ENCODE results near the gene TMEM135.

Gene TMEM135

GRCh38 chr11:87251560-87251959 lies 213.8 kb downstream of the TMEM135 start:
- TF ChIP-seq NFIC (IDR thresholded peaks at IDR 0.05) (no peak), TEAD4 (IDR thresholded peaks at IDR 0.05) (no peak), EGR1 (IDR thresholded peaks at IDR 0.05) (no peak)

GRCh38 chr11:87252869-87253268 lies 215.1 kb downstream of the TMEM135 start:
- TF ChIP-seq ZBTB7A (IDR thresholded peaks at IDR 0.05; ENCODE audit: low read depth) (no peak), USF1 (IDR thresholded peaks at IDR 0.05) (no peak), YY1 (IDR thresholded peaks at IDR 0.05; ENCODE audit: low read depth) (no peak)

DNA sequence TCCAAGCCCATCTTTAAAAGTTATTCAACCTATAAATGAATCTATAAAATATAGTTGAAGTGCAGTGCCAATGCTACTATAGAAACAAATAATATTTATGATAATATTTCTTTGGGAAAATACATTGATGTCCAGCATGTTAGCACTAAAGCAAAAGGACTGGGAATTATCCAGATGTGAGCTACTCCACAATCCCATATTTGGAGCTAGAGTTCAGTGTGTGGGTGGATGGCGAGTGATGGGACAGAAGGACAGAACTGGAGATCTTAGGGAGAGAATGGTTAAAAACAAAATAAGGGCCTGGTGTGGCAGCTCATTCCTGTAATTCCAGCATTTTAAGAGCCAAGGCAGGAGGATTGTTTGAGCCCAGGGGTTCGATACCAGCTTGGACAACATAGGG lies 216.8 kb downstream of the TMEM135 start:
- TF ChIP-seq EGR1 (IDR thresholded peaks at IDR 0.05) = no peak
- TF ChIP-seq TCF12 (IDR thresholded peaks at IDR 0.05; ENCODE audit: low read depth) = no peak
- TF ChIP-seq YY1 (IDR thresholded peaks at IDR 0.05; ENCODE audit: low read depth) = no peak
- no peak for TF ChIP-seq RAD21 (IDR thresholded peaks at IDR 0.05; ENCODE audit: low read depth)
- no peak for TF ChIP-seq USF1 (IDR thresholded peaks at IDR 0.05)
- no peak for TF ChIP-seq TEAD4 (IDR thresholded peaks at IDR 0.05)
- TF ChIP-seq, protein P1, sequence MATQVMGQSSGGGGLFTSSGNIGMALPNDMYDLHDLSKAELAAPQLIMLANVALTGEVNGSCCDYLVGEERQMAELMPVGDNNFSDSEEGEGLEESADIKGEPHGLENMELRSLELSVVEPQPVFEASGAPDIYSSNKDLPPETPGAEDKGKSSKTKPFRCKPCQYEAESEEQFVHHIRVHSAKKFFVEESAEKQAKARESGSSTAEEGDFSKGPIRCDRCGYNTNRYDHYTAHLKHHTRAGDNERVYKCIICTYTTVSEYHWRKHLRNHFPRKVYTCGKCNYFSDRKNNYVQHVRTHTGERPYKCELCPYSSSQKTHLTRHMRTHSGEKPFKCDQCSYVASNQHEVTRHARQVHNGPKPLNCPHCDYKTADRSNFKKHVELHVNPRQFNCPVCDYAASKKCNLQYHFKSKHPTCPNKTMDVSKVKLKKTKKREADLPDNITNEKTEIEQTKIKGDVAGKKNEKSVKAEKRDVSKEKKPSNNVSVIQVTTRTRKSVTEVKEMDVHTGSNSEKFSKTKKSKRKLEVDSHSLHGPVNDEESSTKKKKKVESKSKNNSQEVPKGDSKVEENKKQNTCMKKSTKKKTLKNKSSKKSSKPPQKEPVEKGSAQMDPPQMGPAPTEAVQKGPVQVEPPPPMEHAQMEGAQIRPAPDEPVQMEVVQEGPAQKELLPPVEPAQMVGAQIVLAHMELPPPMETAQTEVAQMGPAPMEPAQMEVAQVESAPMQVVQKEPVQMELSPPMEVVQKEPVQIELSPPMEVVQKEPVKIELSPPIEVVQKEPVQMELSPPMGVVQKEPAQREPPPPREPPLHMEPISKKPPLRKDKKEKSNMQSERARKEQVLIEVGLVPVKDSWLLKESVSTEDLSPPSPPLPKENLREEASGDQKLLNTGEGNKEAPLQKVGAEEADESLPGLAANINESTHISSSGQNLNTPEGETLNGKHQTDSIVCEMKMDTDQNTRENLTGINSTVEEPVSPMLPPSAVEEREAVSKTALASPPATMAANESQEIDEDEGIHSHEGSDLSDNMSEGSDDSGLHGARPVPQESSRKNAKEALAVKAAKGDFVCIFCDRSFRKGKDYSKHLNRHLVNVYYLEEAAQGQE (IDR thresholded peaks at IDR 0.05; ENCODE audit: low read depth) = no peak
- no peak for TF ChIP-seq EP300 (IDR thresholded peaks at IDR 0.05; ENCODE audit: borderline replicate concordance)
- no peak for TF ChIP-seq CREB1 (IDR thresholded peaks at IDR 0.05; ENCODE audit: low read depth)
- no peak for TF ChIP-seq MAX (IDR thresholded peaks at IDR 0.05)
- no peak for TF ChIP-seq TAF1 (IDR thresholded peaks at IDR 0.05; ENCODE audit: low read depth)
- no peak for TF ChIP-seq ZBTB7A (IDR thresholded peaks at IDR 0.05; ENCODE audit: low read depth)

- TF ChIP-seq CREB1 (IDR thresholded peaks at IDR 0.05; ENCODE audit: low read depth) (no peak), TEAD4 (IDR thresholded peaks at IDR 0.05) (no peak), EP300 (IDR thresholded peaks at IDR 0.05; ENCODE audit: borderline replicate concordance) (no peak), FOXM1 (IDR thresholded peaks at IDR 0.05; ENCODE audit: borderline replicate concordance, low read depth) (no peak), MAX (IDR thresholded peaks at IDR 0.05) (no peak), USF1 (IDR thresholded peaks at IDR 0.05) (no peak), TCF12 (IDR thresholded peaks at IDR 0.05; ENCODE audit: low read depth) (no peak), CEBPB (IDR thresholded peaks at IDR 0.05) (no peak), YY1 (IDR thresholded peaks at IDR 0.05; ENCODE audit: low read depth) (no peak), RAD21 (IDR thresholded peaks at IDR 0.05; ENCODE audit: low read depth) (no peak), NFIC (IDR thresholded peaks at IDR 0.05) (no peak), ZBTB7A (IDR thresholded peaks at IDR 0.05; ENCODE audit: low read depth) (no peak), TAF1 (IDR thresholded peaks at IDR 0.05; ENCODE audit: low read depth) (no peak)
Measured at GRCh38 chr11:87255589-87255988, 217.9 kb downstream of the TMEM135 start.

DNA sequence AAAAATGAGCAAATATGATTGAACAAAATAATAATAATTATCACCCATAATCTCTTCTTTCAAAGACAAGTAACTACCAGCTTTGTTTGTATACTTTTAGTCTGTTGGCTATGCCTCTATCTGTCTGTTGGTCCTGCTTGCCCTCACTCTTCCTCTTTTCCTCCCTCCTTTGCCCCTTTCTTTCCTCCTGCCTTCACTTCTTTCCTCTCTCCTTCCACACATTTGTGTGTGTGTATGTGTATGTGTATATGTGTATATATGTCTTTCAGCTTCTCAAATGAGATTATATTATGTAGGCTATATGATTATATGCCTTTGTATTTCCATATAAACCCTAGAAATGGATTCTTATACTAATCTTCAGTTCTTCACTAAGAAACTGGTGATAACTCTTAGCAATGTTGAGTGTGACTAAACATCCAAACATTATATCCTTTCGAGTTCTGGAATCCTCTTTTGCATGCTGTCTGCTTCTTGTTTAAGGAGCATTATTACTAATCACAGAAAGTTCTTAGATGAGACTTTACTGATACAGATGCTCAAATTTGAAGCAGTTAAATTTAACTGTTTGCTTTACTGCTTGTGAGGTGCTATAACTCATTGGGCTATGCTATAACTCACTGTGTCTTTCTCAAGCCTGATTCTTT lies 219.1 kb downstream of the TMEM135 start:
- no peak for TF ChIP-seq EP300 (IDR thresholded peaks at IDR 0.05; ENCODE audit: borderline replicate concordance)
- no peak for TF ChIP-seq TCF12 (IDR thresholded peaks at IDR 0.05; ENCODE audit: low read depth)
- TF ChIP-seq NFIC (IDR thresholded peaks at IDR 0.05) = no peak
- TF ChIP-seq, protein P1 (IDR thresholded peaks at IDR 0.05; ENCODE audit: low read depth) = no peak
- TF ChIP-seq MAX (IDR thresholded peaks at IDR 0.05) = no peak
- no peak for TF ChIP-seq RAD21 (IDR thresholded peaks at IDR 0.05; ENCODE audit: low read depth)
- TF ChIP-seq EGR1 (IDR thresholded peaks at IDR 0.05) = no peak
- TF ChIP-seq YY1 (IDR thresholded peaks at IDR 0.05; ENCODE audit: low read depth) = no peak
- TF ChIP-seq ZBTB7A (IDR thresholded peaks at IDR 0.05; ENCODE audit: low read depth) = no peak
- no peak for TF ChIP-seq TEAD4 (IDR thresholded peaks at IDR 0.05)
- no peak for TF ChIP-seq CREB1 (IDR thresholded peaks at IDR 0.05; ENCODE audit: low read depth)
- TF ChIP-seq CEBPB (IDR thresholded peaks at IDR 0.05) = no peak
- TF ChIP-seq FOXM1 (IDR thresholded peaks at IDR 0.05; ENCODE audit: borderline replicate concordance, low read depth) = no peak
- TF ChIP-seq TAF1 (IDR thresholded peaks at IDR 0.05; ENCODE audit: low read depth) = no peak
- TF ChIP-seq USF1 (IDR thresholded peaks at IDR 0.05) = no peak
